HepG2 (cell line): ENCODE measurements around the gene GLRA1. TPM values are rescaled to one million over a fixed set of nuclear protein-coding genes. Genes with fewer than 3 reads are reported as not detected.
A peak's percentile ranks its signal among the peaks of the same experiment; 100 is the strongest.

Experiments
- ATF7 ChIP-seq, 2 experiments: fragments of 450-650 bp in 1 of 2; sonication (generic) in 1 of 2; formaldehyde crosslinking in 1 of 2; IDR thresholded peaks; 2 replicates each; pipeline versions ENCODE4 v1.4.0 to v1.6.1; 2016 to 2020; ENCODE audit warnings: antibody characterized with exemption in 1 of 2, mild to moderate bottlenecking in 1 of 2, missing genetic modification reagents in 1 of 2
- BCL3 ChIP-seq: sonication (generic); formaldehyde crosslinking; IDR thresholded peaks from 2 replicates; pipeline ENCODE4 v1.5.1; 2020; ENCODE audit warnings: mild to moderate bottlenecking, missing genetic modification reagents, moderate library complexity
- CBFB ChIP-seq: sonication (generic); formaldehyde crosslinking; IDR thresholded peaks from 2 replicates; pipeline ENCODE4 v1.4.0; 2020; ENCODE audit warnings: missing genetic modification reagents
- CREM ChIP-seq, 2 experiments: sonication (generic) in 1 of 2; formaldehyde crosslinking in 1 of 2; IDR thresholded peaks; 2 replicates each; pipeline versions ENCODE4 v1.4.0 to v1.6.1; 2016 to 2020; ENCODE audit warnings: antibody characterized with exemption in 1 of 2, mild to moderate bottlenecking in 1 of 2, missing genetic modification reagents in 1 of 2
- ELF4 ChIP-seq: sonication (generic); formaldehyde crosslinking; IDR thresholded peaks from 2 replicates; pipeline ENCODE4 v1.5.0; 2020; ENCODE audit warnings: missing genetic modification reagents, mild to moderate bottlenecking, moderate library complexity, borderline replicate concordance
- FOXA3 ChIP-seq: IDR thresholded peaks from 2 replicates; pipeline ENCODE4 v1.6.1; 2016; ENCODE audit warnings: missing genetic modification reagents, missing compliant biosample characterization
- HMG20A ChIP-seq: IDR thresholded peaks from 2 replicates; pipeline ENCODE4 v1.6.1; 2016; ENCODE audit warnings: borderline replicate concordance
- HMGA1 ChIP-seq: sonication (generic); formaldehyde crosslinking; conservative IDR thresholded peaks from 2 replicates; pipeline ENCODE4 v1.4.0; 2020; ENCODE audit warnings: missing genetic modification reagents
- JARID2 ChIP-seq: sonication (generic); formaldehyde crosslinking; IDR thresholded peaks from 2 replicates; pipeline ENCODE4 v1.8.1; 2023; ENCODE audit warnings: missing genetic modification reagents, inconsistent platforms; ENCODE audit not compliant: insufficient replicate concordance
- LCORL ChIP-seq, 2 experiments: fragments of 450-650 bp in 1 of 2; sonication (generic) in 1 of 2; formaldehyde crosslinking in 1 of 2; IDR thresholded peaks; 2 replicates each; pipeline versions ENCODE4 v1.5.0 to v1.6.1; 2017 to 2020; ENCODE audit warnings: antibody characterized with exemption in 1 of 2, missing genetic modification reagents in 1 of 2
- NFE2 ChIP-seq: sonication (generic); formaldehyde crosslinking; IDR thresholded peaks from 2 replicates; pipeline ENCODE4 v1.4.0; 2020; ENCODE audit warnings: missing genetic modification reagents
- NFYB ChIP-seq: sonication (generic); formaldehyde crosslinking; IDR thresholded peaks from 2 replicates; pipeline ENCODE4 v1.4.0; 2020; ENCODE audit warnings: missing genetic modification reagents
- ONECUT2 ChIP-seq: sonication (generic); formaldehyde crosslinking; IDR thresholded peaks from 2 replicates; pipeline ENCODE4 v1.4.0; 2020; ENCODE audit warnings: missing genetic modification reagents
- POLR2AphosphoS5 ChIP-seq: IDR thresholded peaks from 2 replicates; pipeline ENCODE4 v1.6.1; 2012; ENCODE audit warnings: low read depth, low read length
- RBM39 ChIP-seq: fragments of 200-400 bp; formaldehyde crosslinking; IDR thresholded peaks from one replicate; pipeline ENCODE4 v1.6.1; 2018; ENCODE audit warnings: antibody characterized with exemption, mild to moderate bottlenecking, low read depth, low read length; ENCODE audit not compliant: poor library complexity, severe bottlenecking
- SP2 ChIP-seq: sonication (generic); formaldehyde crosslinking; IDR thresholded peaks from 2 replicates; pipeline ENCODE4 v1.5.1; 2020; ENCODE audit warnings: mild to moderate bottlenecking, missing genetic modification reagents
- THAP7 ChIP-seq: sonication (generic); formaldehyde crosslinking; IDR thresholded peaks from 2 replicates; pipeline ENCODE4 v1.8.1; 2023; ENCODE audit warnings: mild to moderate bottlenecking, missing genetic modification reagents
- ZBTB38 ChIP-seq: sonication (generic); formaldehyde crosslinking; IDR thresholded peaks from 2 replicates; pipeline ENCODE4 v1.5.1; 2020; ENCODE audit warnings: mild to moderate bottlenecking, missing genetic modification reagents
- ZFP41 ChIP-seq: sonication (generic); formaldehyde crosslinking; IDR thresholded peaks from 2 replicates; pipeline ENCODE4 v1.4.0; 2020; ENCODE audit warnings: mild to moderate bottlenecking, missing genetic modification reagents, borderline replicate concordance
- ZNF253 ChIP-seq: sonication (generic); formaldehyde crosslinking; IDR thresholded peaks from 2 replicates; pipeline ENCODE4 v1.8.0; 2022; ENCODE audit warnings: mild to moderate bottlenecking, missing genetic modification reagents, borderline replicate concordance
- ZNF430 ChIP-seq: sonication (generic); formaldehyde crosslinking; IDR thresholded peaks from 2 replicates; pipeline ENCODE4 v1.9.0; 2021; ENCODE audit warnings: mild to moderate bottlenecking, missing genetic modification reagents
- ZNF570 ChIP-seq: sonication (generic); formaldehyde crosslinking; IDR thresholded peaks from 2 replicates; pipeline ENCODE4 v1.4.0; 2020; ENCODE audit warnings: mild to moderate bottlenecking, missing genetic modification reagents, borderline replicate concordance
- ZNF597 ChIP-seq: sonication (generic); formaldehyde crosslinking; IDR thresholded peaks from 2 replicates; pipeline ENCODE4 v1.5.0; 2020; ENCODE audit warnings: missing genetic modification reagents
- ZSCAN22 ChIP-seq: sonication (generic); formaldehyde crosslinking; IDR thresholded peaks from 2 replicates; pipeline ENCODE4 v1.4.0; 2020; ENCODE audit warnings: mild to moderate bottlenecking, missing genetic modification reagents
- polyA plus RNA-seq, 8 experiments: library from polyadenylated mRNA; depleted of rRNA in 3 of 8; stranded (reverse) in 7 of 8; unstranded in 1 of 8; fragments of >200 nt; fragmentation: Illumina TruSeq in 4 of 8; extraction: Trizol in 4 of 8; gene quantifications; 2 replicates each; pipeline versions ENCODE4 v1.2.1 to v1.2.3, GENCODE V29; 2011 to 2016; ENCODE audit warnings: low read depth in 4 of 8, missing spikeins in 1 of 8, mixed read lengths in 1 of 8; ENCODE audit not compliant: insufficient read depth in 1 of 8
- total RNA-seq, 5 experiments: library from RNA; depleted of rRNA; stranded (reverse); fragments of >200 nt; fragmentation: Illumina TruSeq; extraction: Trizol; gene quantifications; 2 replicates each; pipeline ENCODE4 v1.2.3, GENCODE V29; 2016; ENCODE audit warnings: low read depth in 1 of 5
- TF ChIP-seq, protein P1 (sequence below): sonication (generic); formaldehyde crosslinking; IDR thresholded peaks from 2 replicates; pipeline ENCODE4 v1.4.0; 2020; ENCODE audit warnings: missing genetic modification reagents

The GLRA1 gene
- total and polyA plus RNA-seq, 2 of the 13 experiments (the other 11 are each of a cell fraction or from before 2014, with no cell fraction given) = not detected

DNA sequence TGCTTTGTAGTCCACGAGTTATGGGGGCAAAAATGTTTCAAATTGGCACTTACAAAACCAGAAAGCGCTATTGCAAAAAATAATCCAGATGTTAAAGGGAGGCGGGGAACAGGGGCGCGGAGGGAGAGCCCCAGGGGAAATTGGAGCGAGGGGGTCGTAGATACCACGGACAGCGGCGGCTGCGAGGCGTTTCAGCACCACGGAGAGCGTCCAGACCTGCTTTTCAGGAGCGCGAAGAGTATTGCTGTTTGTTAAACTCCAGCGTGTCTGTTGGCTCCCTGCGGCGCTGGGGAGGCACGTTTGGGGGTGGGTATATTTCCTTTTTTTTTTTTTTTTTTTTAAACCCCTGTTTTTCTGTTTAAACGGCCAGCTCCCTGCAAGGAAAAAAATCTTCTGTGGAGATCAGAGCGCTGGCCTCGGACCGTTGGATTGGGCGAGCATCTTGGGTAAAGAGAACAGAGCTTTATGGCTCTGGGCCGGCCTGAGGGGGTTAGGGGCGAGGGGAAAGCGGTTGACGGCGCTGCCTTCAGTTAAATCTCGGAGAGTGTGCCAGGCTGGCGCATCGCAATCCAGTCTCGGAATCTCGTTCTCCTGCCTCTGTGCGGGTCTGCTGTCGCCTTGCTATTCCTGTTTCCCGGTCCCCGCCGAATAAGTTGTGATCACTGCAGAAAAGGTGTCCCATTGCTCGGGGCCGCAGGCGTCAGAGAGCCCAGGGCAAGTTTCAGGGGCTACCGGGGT, at the start of gene GLRA1 (continued):
- TF ChIP-seq NFE2 (CRISPR knock-in tag) = peak; percentile 86; the same call in 1 of the 2 replicates
- TF ChIP-seq HMG20A (CRISPR knock-in tag) = peak; percentile 83; the same call in 1 of the 2 replicates
- TF ChIP-seq, protein P1, sequence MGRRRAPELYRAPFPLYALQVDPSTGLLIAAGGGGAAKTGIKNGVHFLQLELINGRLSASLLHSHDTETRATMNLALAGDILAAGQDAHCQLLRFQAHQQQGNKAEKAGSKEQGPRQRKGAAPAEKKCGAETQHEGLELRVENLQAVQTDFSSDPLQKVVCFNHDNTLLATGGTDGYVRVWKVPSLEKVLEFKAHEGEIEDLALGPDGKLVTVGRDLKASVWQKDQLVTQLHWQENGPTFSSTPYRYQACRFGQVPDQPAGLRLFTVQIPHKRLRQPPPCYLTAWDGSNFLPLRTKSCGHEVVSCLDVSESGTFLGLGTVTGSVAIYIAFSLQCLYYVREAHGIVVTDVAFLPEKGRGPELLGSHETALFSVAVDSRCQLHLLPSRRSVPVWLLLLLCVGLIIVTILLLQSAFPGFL (CRISPR knock-in tag) = peak; percentile 99
- TF ChIP-seq ZNF430 (CRISPR knock-in tag) = peak; percentile 100
- TF ChIP-seq NFYB (CRISPR knock-in tag) = peak; percentile 71
- TF ChIP-seq LCORL (IDR thresholded peaks at IDR 0.05) = no peak
- TF ChIP-seq LCORL (CRISPR knock-in tag; IDR thresholded peaks at IDR 0.05) = peak; percentile 81
- peak; percentile 84 for TF ChIP-seq FOXA3
- peak; percentile 97 for TF ChIP-seq ZBTB38 (CRISPR knock-in tag)
- TF ChIP-seq ZSCAN22 = peak; percentile 89
- no peak for TF ChIP-seq POLR2AphosphoS5
- no peak for TF ChIP-seq CREM (IDR thresholded peaks at IDR 0.05)
- TF ChIP-seq CREM (CRISPR knock-in tag; IDR thresholded peaks at IDR 0.05) = peak; percentile 73
- peak; percentile 100 for TF ChIP-seq BCL3 (CRISPR knock-in tag)
- no peak for TF ChIP-seq ZNF597
- peak; percentile 97 for TF ChIP-seq THAP7 (CRISPR knock-in tag)
- TF ChIP-seq ELF4 = peak; percentile 99
- peak; percentile 99 for TF ChIP-seq JARID2
- no peak for TF ChIP-seq RBM39
- peak; percentile 99 for TF ChIP-seq ZNF570 (CRISPR knock-in tag)
- TF ChIP-seq ZNF253 (CRISPR knock-in tag) = peak; percentile 99
- peak; percentile 91 for TF ChIP-seq ONECUT2 (CRISPR knock-in tag)
- TF ChIP-seq ZFP41 (CRISPR knock-in tag) = peak; percentile 99
- no peak for TF ChIP-seq ATF7 (IDR thresholded peaks at IDR 0.05)
- TF ChIP-seq ATF7 (CRISPR knock-in tag; IDR thresholded peaks at IDR 0.05) = peak; percentile 80; the same call in 1 of the 2 replicates
- no peak for TF ChIP-seq HMGA1 (CRISPR knock-in tag)
- peak; percentile 95 for TF ChIP-seq CBFB
- TF ChIP-seq SP2 (CRISPR knock-in tag) = peak; percentile 64
